Osteoblast (primary cell): ENCODE measurements around the gene TBL2. TPM values are rescaled to one million over a fixed set of nuclear protein-coding genes. Genes with fewer than 3 reads are reported as not detected.

Experiments
- DNase-seq: peaks from one replicate; pipeline ENCODE4 v3.0.0; 2011; ENCODE audit warnings: low spot score, mixed read lengths; ENCODE audit not compliant: insufficient read length; ENCODE audit errors: missing footprints
- H2AFZ ChIP-seq: 2 replicates; pipeline ENCODE4 v1.6.0; 2011; ENCODE audit warnings: mild to moderate bottlenecking, low read length
- H3K27ac ChIP-seq: 2 replicates; pipeline ENCODE4 v1.5.1; 2011; ENCODE audit warnings: mild to moderate bottlenecking, low read depth, low read length, moderate library complexity
- H3K27me3 ChIP-seq: 2 replicates; pipeline ENCODE4 v1.6.0; 2012; ENCODE audit warnings: mild to moderate bottlenecking, control low read depth, inconsistent platforms, low read length, moderate library complexity; ENCODE audit not compliant: insufficient read depth
- H3K36me3 ChIP-seq: 2 replicates; pipeline ENCODE4 v1.5.1; 2011; ENCODE audit warnings: mild to moderate bottlenecking, low read length, control low read depth, moderate library complexity; ENCODE audit not compliant: insufficient read depth
- H3K4me1 ChIP-seq: 2 replicates; pipeline ENCODE4 v1.5.1; 2011; ENCODE audit warnings: mild to moderate bottlenecking, low read length, control low read depth, moderate library complexity; ENCODE audit not compliant: insufficient read depth
- H3K4me2 ChIP-seq: 2 replicates; pipeline ENCODE4 v1.6.0; 2011; ENCODE audit warnings: mild to moderate bottlenecking, low read length; ENCODE audit not compliant: insufficient read depth
- H3K4me3 ChIP-seq: fragments of 200-600 bp; sonication (generic); 3 replicates; pipeline ENCODE4 v1.5.1; 2012; ENCODE audit warnings: mild to moderate bottlenecking, low read length, inconsistent platforms; ENCODE audit not compliant: insufficient read depth
- H3K79me2 ChIP-seq: 2 replicates; pipeline ENCODE4 v1.6.0; 2012; ENCODE audit warnings: mild to moderate bottlenecking, low read length, control low read depth, inconsistent platforms; ENCODE audit not compliant: insufficient read depth
- H3K9me3 ChIP-seq: 2 replicates; pipeline ENCODE4 v1.5.1; 2011; ENCODE audit warnings: low read depth, low read length, control low read depth
- H4K20me1 ChIP-seq: 2 replicates; pipeline ENCODE4 v1.6.0; 2012; ENCODE audit warnings: mild to moderate bottlenecking, low read length, control low read depth; ENCODE audit not compliant: insufficient read depth
- total RNA-seq: library from RNA; depleted of rRNA; stranded (reverse); fragments of >200 nt; gene quantifications from 2 replicates; pipeline ENCODE4 v1.2.3, GENCODE V29; 2012
- TF ChIP-seq, protein P1 (sequence below): IDR thresholded peaks from 2 replicates; pipeline ENCODE4 v1.5.1; 2011; ENCODE audit warnings: mild to moderate bottlenecking, low read depth, low read length, moderate library complexity; ENCODE audit errors: extremely low read depth

Gene TBL2, protein sequence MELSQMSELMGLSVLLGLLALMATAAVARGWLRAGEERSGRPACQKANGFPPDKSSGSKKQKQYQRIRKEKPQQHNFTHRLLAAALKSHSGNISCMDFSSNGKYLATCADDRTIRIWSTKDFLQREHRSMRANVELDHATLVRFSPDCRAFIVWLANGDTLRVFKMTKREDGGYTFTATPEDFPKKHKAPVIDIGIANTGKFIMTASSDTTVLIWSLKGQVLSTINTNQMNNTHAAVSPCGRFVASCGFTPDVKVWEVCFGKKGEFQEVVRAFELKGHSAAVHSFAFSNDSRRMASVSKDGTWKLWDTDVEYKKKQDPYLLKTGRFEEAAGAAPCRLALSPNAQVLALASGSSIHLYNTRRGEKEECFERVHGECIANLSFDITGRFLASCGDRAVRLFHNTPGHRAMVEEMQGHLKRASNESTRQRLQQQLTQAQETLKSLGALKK
- 56.1 and 66.6 TPM in 2 replicates for total RNA-seq

DNA sequence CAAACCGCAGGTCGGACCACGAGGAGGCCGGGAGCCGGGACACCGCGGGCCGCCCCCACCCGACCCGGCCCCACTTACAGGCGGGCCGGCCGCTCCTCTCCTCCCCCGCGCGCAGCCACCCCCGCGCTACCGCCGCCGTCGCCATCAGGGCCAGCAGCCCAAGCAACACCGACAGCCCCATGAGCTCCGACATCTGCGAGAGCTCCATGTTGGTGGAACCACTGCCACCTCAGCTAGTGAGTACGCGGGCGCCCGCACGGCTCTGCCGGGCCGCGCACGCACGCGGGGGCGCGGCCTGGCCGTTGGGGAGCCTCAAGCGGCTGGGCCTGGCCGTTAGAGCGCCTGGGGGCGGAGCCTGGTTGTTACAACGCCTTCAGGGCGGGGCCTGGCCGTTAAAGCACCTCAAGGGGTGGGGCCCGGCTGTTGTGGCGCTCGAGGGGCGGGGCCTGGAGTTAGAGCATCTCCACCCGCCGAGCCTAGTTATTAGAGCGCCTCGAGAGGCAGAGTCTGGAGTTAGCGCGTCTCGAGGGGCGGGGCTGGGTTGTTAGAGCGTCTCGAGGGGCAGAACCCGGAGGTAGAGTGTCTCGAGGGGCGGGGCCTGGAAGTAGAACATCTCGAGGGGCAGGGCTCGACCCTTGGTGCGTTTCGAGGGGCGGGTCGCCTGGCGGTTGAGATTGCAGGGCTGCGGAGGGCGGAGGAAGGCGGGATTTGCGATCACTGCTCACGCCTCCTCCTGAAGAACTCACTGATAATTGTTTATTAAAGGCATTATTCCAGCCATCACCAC lies at the start of gene TBL2:
TBL2 (minus strand) TSS at position 238 of the 787 bp plus-strand sequence; CDS start at position 208, 30 bp downstream.
- peaks cover 41% of the 10 kb centered on the region for H3K79me2 ChIP-seq
- peaks cover 33% of the 10 kb centered on the region for H4K20me1 ChIP-seq
- H3K36me3 ChIP-seq, result peaks cover 17% of the 10 kb centered on the region
- peak within 1 kb of the TSS; percentile 94 for H3K4me2 ChIP-seq
- peak; percentile 100 for DNase-seq
- H3K27ac ChIP-seq, result peak within 1 kb of the TSS; percentile 87
- no peaks in the 10 kb centered on the region for H3K27me3 ChIP-seq
- H3K4me1 ChIP-seq, result peaks cover 14% of the 10 kb centered on the region
- peak within 1 kb of the TSS; percentile 89 for H2AFZ ChIP-seq
- no peaks in the 10 kb centered on the region for H3K9me3 ChIP-seq
- TF ChIP-seq, protein P1, sequence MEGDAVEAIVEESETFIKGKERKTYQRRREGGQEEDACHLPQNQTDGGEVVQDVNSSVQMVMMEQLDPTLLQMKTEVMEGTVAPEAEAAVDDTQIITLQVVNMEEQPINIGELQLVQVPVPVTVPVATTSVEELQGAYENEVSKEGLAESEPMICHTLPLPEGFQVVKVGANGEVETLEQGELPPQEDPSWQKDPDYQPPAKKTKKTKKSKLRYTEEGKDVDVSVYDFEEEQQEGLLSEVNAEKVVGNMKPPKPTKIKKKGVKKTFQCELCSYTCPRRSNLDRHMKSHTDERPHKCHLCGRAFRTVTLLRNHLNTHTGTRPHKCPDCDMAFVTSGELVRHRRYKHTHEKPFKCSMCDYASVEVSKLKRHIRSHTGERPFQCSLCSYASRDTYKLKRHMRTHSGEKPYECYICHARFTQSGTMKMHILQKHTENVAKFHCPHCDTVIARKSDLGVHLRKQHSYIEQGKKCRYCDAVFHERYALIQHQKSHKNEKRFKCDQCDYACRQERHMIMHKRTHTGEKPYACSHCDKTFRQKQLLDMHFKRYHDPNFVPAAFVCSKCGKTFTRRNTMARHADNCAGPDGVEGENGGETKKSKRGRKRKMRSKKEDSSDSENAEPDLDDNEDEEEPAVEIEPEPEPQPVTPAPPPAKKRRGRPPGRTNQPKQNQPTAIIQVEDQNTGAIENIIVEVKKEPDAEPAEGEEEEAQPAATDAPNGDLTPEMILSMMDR, result no peak
- H3K4me3 ChIP-seq, result peak within 1 kb of the TSS; percentile 98

DNA sequence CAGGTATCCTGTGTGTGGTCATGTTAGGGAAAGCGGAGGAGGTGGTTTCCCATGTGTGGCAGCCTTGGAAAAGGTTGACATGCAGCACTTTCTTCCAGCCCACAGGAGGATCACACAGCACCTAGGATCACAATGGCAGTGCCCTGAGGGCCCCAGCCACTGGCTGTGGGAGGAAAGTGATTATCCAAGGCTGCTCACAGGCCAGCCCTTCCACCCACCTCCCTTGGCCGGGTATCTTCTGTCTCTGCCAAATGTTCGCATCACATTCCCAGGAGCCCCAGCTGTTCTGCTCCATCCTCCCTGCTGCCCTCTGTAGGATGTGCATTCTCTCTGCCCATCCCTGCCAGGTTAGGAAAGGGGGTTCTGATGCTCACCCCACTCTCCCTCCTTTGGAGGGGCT lies 48.4 kb upstream of the TBL2 start:
- no peaks in the 10 kb centered on the region for H3K9me3 ChIP-seq
- no peaks in the 10 kb centered on the region for H4K20me1 ChIP-seq
- no peak overlapping the region for H3K27ac ChIP-seq
- peaks cover 49% of the 10 kb centered on the region for H3K27me3 ChIP-seq
- H3K36me3 ChIP-seq, result no peaks in the 10 kb centered on the region
- H3K79me2 ChIP-seq, result no peaks in the 10 kb centered on the region
- H3K4me3 ChIP-seq, result no peak overlapping the region
- H2AFZ ChIP-seq, result no peak overlapping the region
- H3K4me2 ChIP-seq, result no peak overlapping the region
- no peaks in the 10 kb centered on the region for H3K4me1 ChIP-seq
- DNase-seq, result peak; percentile 96
- TF ChIP-seq, protein P1, result peak; percentile 37

DNA sequence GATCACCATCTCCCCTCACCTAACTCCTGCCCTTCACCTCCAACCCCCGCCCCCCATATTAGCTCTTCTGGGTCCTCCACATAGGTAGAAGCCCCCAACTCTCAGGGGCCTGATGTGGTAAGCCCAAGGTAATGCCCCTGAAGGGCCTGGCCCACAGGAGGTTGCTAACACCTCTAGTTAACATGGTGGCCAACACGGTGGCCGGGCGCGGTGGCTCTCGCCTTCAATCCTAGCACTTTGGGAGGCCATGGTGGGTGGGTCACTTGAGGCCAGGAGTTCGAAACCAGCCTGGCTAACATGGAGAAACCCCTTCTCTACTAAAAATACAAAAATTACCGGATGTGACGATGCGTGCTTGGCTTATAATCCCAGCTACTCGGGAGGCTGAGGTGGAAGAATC lies 46.9 kb upstream of the TBL2 start:
- H3K9me3 ChIP-seq, result no peaks in the 10 kb centered on the region
- H3K36me3 ChIP-seq, result no peaks in the 10 kb centered on the region
- H3K4me2 ChIP-seq, result no peak overlapping the region
- H3K79me2 ChIP-seq, result no peaks in the 10 kb centered on the region
- DNase-seq, result no peak
- H3K27ac ChIP-seq, result no peak overlapping the region
- H3K4me1 ChIP-seq, result no peaks in the 10 kb centered on the region
- H3K27me3 ChIP-seq, result peaks cover 54% of the 10 kb centered on the region
- H3K4me3 ChIP-seq, result no peak overlapping the region
- TF ChIP-seq, protein P1, result no peak
- H2AFZ ChIP-seq, result no peak overlapping the region
- no peaks in the 10 kb centered on the region for H4K20me1 ChIP-seq

DNA sequence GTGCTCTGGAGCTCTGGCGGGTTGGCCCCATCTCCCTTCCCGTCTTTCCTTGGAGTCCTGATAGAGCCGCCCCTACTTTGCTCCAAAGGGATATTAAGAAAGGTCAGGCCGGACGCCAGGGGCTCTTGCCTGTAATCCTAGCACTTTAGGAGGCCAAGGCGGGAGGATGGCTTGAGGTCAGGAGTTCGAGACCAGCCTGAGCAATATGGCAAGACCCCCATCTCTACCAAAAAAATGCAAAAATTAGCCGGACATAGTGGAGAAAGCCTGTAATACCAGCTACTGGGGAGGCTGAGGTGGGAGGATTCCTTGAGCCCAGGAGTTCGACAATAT lies 46.3 kb upstream of the TBL2 start:
- H3K27me3 ChIP-seq, result peaks cover 54% of the 10 kb centered on the region
- H2AFZ ChIP-seq, result no peak overlapping the region
- H3K4me1 ChIP-seq, result no peaks in the 10 kb centered on the region
- peak overlapping the region; percentile 75 for H3K4me2 ChIP-seq
- no peak for DNase-seq
- no peaks in the 10 kb centered on the region for H4K20me1 ChIP-seq
- no peaks in the 10 kb centered on the region for H3K9me3 ChIP-seq
- H3K27ac ChIP-seq, result no peak overlapping the region
- TF ChIP-seq, protein P1, result no peak
- H3K36me3 ChIP-seq, result no peaks in the 10 kb centered on the region
- H3K79me2 ChIP-seq, result no peaks in the 10 kb centered on the region
- no peak overlapping the region for H3K4me3 ChIP-seq
